DND-41 (cell line): ENCODE measurements around the gene TBC1D7.

Source experiments
- ATAC-seq: fragments of 200-7000 bp; cut with Tn5 transposase; 3 replicates; pipeline ENCODE4 v1.9.1; 2021; ENCODE audit warnings: low read depth; ENCODE audit not compliant: insufficient read depth
- DNase-seq: peaks from one replicate; pipeline ENCODE4 v3.0.0-alpha.2; 2020
- H2AFZ ChIP-seq: 2 replicates; pipeline ENCODE4 v1.6.0; 2012; ENCODE audit warnings: low read depth, low read length
- H3K27ac ChIP-seq: 2 replicates; pipeline ENCODE4 v1.5.1; 2012; ENCODE audit warnings: low read length, inconsistent platforms
- H3K27me3 ChIP-seq: fragments of 200-600 bp; sonication (generic); 2 replicates; pipeline ENCODE4 v1.6.0; 2012; ENCODE audit warnings: low read length, mild to moderate bottlenecking, inconsistent platforms; ENCODE audit not compliant: insufficient read depth, poor library complexity
- H3K36me3 ChIP-seq: 2 replicates; pipeline ENCODE4 v1.5.1; 2012; ENCODE audit warnings: low read length, inconsistent platforms; ENCODE audit not compliant: insufficient read depth
- H3K4me1 ChIP-seq: 2 replicates; pipeline ENCODE4 v1.5.1; 2012; ENCODE audit warnings: mild to moderate bottlenecking, low read length; ENCODE audit not compliant: insufficient read depth
- H3K4me2 ChIP-seq: 2 replicates; pipeline ENCODE4 v1.6.0; 2012; ENCODE audit warnings: mild to moderate bottlenecking, moderate library complexity, low read length, inconsistent platforms; ENCODE audit not compliant: insufficient read depth
- H3K4me3 ChIP-seq, 2 experiments: fragments of 200-600 bp in 1 of 2; shearing (Covaris generic) in 1 of 2; 2 replicates each; pipeline ENCODE4 v1.5.1; 2012 to 2016; ENCODE audit warnings: inconsistent platforms in 2 of 2, low read length in 2 of 2, mild to moderate bottlenecking in 2 of 2, low read depth in 1 of 2, moderate library complexity in 1 of 2
- H3K79me2 ChIP-seq: 2 replicates; pipeline ENCODE4 v1.6.0; 2012; ENCODE audit warnings: low read length, inconsistent platforms; ENCODE audit not compliant: insufficient read depth
- H3K9ac ChIP-seq: 2 replicates; pipeline ENCODE4 v1.6.0; 2012; ENCODE audit warnings: low read depth, mild to moderate bottlenecking, inconsistent platforms, low read length, moderate library complexity
- H3K9me3 ChIP-seq: 2 replicates; pipeline ENCODE4 v1.5.1; 2012; ENCODE audit warnings: low read length, moderate library complexity, mild to moderate bottlenecking, inconsistent platforms; ENCODE audit not compliant: insufficient read depth, severe bottlenecking
- H4K20me1 ChIP-seq: 2 replicates; pipeline ENCODE4 v1.6.0; 2012; ENCODE audit warnings: low read length; ENCODE audit not compliant: insufficient read depth
- CTCF ChIP-seq: IDR thresholded peaks from 2 replicates; pipeline ENCODE4 v1.5.1; 2012; ENCODE audit warnings: borderline replicate concordance, low read length, moderate library complexity, mild to moderate bottlenecking; ENCODE audit not compliant: poor library complexity, severe bottlenecking; ENCODE audit errors: extremely low read depth
- EZH2 ChIP-seq: IDR thresholded peaks from 3 replicates; pipeline ENCODE4 v1.6.1; 2012; ENCODE audit warnings: borderline replicate concordance, low read depth, mild to moderate bottlenecking, moderate library complexity, low read length, inconsistent platforms; ENCODE audit not compliant: severe bottlenecking

The TBC1D7 gene

GRCh38 chr6:13305288-13305687, 23.0 kb downstream of the TBC1D7 start:
- TF ChIP-seq CTCF (no peak), EZH2 (no peak)
- H3K27ac ChIP-seq, result no peak overlapping the region
- 0 out of 2 replicates have a peak, but pooled peaks cover 3% of the 10 kb centered on the region for H4K20me1 ChIP-seq
- no peak overlapping the region for H3K9ac ChIP-seq
- DNase-seq (no peak), ATAC-seq (no peak)
- H2AFZ ChIP-seq, result no peak overlapping the region
- H3K36me3 ChIP-seq, result peaks cover 77% of the 10 kb centered on the region
- H3K79me2 ChIP-seq, result no peaks in the 10 kb centered on the region
- H3K4me3 ChIP-seq, result no peak overlapping the region
- H3K4me1 ChIP-seq, result no peaks in the 10 kb centered on the region
- H3K9me3 ChIP-seq, result no peaks in the 10 kb centered on the region
- H3K27me3 ChIP-seq, result no peaks in the 10 kb centered on the region
- no peak overlapping the region for H3K4me2 ChIP-seq

DNA sequence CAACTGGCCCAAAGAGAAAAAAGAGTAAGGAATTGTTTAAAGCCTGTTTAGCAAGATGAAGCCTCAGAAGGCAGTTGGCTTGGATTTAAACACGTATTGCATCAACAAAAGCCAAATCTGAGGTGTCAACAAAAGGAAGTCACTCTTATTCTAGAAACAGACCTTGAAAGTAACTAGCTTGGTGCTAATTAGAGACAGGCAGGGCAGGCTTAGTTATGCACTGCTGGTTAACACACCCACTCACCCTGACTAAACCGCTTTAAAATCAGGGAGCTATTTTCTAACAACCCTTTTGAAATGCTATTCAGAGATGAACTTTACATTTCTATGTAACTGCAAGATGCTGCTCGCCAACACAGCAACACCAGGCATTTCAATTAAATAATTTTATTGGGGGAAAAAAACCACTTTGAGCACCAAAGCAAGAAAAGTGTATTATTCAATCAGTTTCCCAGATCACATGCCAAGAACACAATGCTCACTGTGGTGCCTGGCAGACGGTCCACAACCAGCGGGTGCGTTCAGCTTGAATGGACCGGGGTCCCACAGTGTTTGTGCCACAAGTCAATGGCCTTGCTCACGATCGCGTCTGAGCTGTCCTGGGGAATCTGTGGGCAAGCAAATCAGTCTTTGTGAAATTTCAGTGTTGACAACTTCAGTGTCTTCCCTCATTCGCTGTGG, 23.6 kb downstream of the TBC1D7 start:
- H3K4me3 ChIP-seq, result no peak overlapping the region
- TF ChIP-seq EZH2 (no peak), CTCF (no peak)
- no peaks in the 10 kb centered on the region for H3K79me2 ChIP-seq
- no peak overlapping the region for H2AFZ ChIP-seq
- H3K4me2 ChIP-seq, result no peak overlapping the region
- H3K9ac ChIP-seq, result no peak overlapping the region
- H3K27ac ChIP-seq, result no peak overlapping the region
- ATAC-seq (no peak), DNase-seq (no peak)
- H3K4me1 ChIP-seq, result no peaks in the 10 kb centered on the region
- H3K9me3 ChIP-seq, result no peaks in the 10 kb centered on the region
- no peaks in the 10 kb centered on the region for H3K27me3 ChIP-seq
- 0 out of 2 replicates have a peak, but pooled peaks cover 3% of the 10 kb centered on the region for H4K20me1 ChIP-seq
- peaks cover 82% of the 10 kb centered on the region for H3K36me3 ChIP-seq

DNA sequence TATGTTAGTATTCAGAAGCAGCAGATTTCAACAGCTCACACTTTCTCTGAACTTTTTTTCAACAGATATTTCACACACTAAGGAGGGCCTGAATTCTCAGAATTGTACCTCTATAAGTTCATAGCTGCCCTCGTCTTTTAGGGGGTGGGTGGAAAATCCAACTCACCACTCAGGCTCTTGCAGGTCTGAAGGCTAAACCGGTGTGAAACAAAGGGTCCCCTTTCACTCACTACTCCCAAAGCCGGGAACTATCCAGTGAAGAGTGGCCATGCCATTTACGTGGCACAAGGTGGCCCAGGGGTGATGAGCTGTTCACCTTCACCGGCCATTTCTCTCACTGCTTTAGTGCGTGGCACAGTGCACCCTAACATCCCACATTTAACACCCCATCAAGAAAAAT, 24.2 kb downstream of the TBC1D7 start:
- ATAC-seq, result no peak
- no peak overlapping the region for H3K4me2 ChIP-seq
- H3K79me2 ChIP-seq, result no peaks in the 10 kb centered on the region
- no peaks in the 10 kb centered on the region for H3K9me3 ChIP-seq
- 0 out of 2 replicates have a peak, but pooled peaks cover 3% of the 10 kb centered on the region for H4K20me1 ChIP-seq
- H3K4me1 ChIP-seq, result no peaks in the 10 kb centered on the region
- no peak overlapping the region for H3K4me3 ChIP-seq
- DNase-seq, result no peak
- no peak overlapping the region for H3K27ac ChIP-seq
- H3K36me3 ChIP-seq, result peaks cover 87% of the 10 kb centered on the region
- no peak overlapping the region for H2AFZ ChIP-seq
- no peak for TF ChIP-seq EZH2
- TF ChIP-seq CTCF, result no peak
- H3K27me3 ChIP-seq, result no peaks in the 10 kb centered on the region
- no peak overlapping the region for H3K9ac ChIP-seq
